Dermis microvascular lymphatic vessel endothelial cell (primary cell): Measurements from ENCODE around the gene DENND1B. TPM values are rescaled to one million over a fixed set of nuclear protein-coding genes. Genes with fewer than 3 reads are reported as not detected.
"Not testable (repeated sequence)": the region's sequence is repeated elsewhere in the genome, so short reads cannot be mapped to it uniquely, and the experiment has no call there.

Experiments
- DNase-seq, 2 donors: peaks; one replicate each; pipeline versions ENCODE4 v3.0.0 to v3.0.0-alpha.2; 2010; ENCODE audit warnings: low read depth in 2 of 2
- total RNA-seq: library from RNA; depleted of rRNA; stranded (reverse); fragments of >200 nt; gene quantifications from 2 replicates; pipeline ENCODE4 v1.2.1, GENCODE V29; 2014

DENND1B gene
- total RNA-seq, 1 donor from 2014 or later = 2.2 TPM

DNA sequence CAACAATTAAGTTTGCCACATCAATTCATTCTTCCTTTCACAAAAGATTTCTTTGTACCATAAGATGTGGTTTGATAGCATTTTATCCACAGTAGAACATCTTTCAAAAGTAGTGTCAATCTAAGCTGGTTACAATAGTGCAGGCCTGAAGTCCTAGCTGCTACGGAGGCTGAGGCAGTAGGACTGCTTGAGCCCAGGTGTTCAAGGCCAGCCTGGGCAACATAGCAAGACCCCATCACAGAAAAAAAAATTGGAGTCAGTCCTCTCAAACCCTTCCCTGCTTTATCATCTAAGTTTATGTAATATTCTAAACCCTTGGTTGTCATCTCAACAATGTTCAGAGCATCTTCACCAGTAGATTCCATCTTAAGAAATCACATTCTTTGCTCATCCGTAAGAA, 31.7 kb downstream of the DENND1B start:
- DNase-seq = no peak

DNA sequence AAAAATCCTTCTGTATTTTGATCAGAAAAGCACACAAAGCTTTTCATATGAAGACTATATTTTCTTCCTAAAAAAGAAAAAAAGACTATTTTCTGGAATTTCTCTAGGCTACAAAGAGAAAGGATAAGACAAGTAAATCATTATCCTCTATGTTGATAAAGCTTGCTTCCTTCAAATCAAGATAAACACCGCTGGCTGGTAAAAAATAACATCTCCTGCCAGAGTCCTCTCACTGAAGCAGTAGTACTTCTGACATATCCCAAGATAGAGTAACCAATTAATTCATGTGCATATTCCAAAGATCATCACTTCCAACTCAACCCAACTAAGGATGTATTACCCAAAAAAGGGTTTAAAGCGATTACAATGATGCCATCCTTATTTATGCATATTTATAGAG, 34.3 kb downstream of the DENND1B start:
- no peak for DNase-seq

DNA sequence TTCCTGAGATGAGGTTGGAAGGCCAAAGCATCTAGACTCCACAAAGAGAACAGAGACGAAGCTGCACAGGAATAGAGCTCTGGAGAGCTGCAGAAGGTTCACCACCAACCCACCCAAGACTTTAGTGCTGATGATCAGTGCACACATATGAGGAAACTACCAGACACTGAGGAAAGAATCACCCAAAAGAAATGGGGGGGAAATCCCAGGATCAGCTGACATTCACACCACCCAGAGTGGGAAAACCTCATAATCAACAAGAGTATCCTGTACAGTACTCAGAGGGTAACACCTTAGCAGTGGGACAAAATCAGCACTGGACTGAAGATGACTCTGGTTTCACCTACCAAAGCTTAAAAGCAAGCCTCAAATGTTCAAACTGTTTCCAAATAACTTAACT, 36.4 kb downstream of the DENND1B start:
- no peak for DNase-seq

DNA sequence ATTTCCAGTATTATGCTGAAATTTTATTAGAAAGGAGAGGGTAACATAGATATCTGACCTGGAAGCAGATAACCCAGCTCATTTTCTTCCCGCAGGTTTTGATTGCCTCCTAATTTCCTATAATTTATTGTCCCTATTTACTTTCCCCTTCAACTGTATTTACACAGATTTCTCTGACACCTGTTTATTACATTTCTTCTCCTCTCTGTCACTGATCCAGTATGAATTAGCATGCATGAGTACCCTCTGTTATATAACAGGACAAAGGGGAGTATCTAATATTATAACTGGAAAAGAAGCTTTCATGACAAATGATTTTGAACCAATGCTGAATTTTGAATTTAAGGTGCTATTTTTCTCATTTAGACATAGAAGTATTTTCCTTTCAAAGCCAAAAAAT, 37.4 kb downstream of the DENND1B start:
- DNase-seq = no peak

DNA sequence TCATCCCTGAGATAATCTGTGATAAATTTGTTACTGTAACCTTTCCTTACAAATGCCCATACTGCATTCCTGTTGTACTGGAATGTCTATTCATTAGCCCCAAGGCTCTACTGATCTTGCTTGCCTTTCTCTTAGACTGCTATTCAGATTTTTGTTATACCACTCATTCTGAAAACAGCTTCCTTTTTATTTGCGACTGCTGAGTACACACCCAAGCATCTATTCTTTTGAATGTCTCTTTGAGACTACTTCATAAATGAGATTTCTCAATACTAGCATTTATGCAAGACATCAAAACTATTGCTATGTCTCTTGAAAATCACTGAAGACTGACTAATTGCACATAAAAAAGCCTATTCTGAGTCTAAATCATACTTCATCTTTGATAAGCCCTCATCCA, 38.6 kb downstream of the DENND1B start:
- DNase-seq = no peak

DNA sequence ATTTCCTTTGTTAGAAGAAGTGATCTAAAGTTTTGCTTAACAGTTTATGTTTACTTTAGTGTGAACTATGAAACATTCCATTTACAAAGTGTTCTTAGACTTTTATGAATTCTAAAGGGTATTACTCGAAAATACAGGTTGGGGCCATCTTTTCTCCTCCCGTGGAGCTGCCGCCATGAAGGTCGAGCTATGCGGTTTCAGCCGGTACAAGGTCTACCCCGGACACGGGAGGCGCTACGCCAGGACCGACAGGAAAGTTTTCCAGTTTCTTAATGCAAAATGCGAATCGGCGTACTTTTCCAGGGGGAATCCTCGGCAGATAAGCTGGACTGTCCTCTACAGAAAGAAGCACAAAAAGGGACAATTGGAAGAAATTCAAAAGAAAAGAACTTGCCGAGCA, 39.8 kb downstream of the DENND1B start:
- DNase-seq = no peak

DNA sequence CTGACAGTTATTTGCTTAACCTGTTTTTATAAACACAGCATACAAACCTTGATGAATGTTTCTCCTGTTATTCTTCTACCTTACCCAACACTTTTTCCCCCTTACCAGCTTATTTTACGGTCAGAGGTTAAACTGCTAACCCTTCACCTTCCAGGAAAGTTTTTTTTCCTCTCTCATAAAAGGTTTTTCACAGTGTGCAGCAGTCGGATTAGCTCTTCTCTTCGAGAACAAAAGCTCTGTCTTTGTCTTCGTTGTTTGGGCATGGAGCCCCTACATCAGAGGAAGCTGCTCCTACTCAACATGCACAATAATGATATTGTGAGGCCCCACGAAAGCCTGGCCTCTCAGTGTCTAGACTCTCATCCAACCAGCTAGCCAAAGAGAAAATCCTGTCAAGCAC, 42.0 kb downstream of the DENND1B start:
- no peak for DNase-seq

DNA sequence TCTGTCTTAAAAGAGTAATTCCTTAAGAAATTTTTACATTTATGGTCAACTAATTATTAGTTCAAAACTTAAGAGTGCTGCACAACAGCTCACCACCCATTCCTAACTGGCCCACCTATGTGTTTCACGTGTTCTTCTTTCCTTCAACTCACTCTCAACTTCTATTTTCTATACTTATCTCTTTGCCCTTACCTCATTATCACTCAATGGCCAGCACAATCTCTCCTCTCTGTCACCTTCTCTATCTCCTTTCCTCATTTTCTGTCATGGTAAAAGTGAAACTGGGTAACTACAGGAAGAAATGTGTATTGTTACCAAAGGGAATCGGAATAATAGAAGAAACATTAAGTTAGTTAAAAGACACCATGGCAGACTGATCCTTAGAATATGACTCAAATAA, 43.1 kb downstream of the DENND1B start:
- DNase-seq = no peak

DNA sequence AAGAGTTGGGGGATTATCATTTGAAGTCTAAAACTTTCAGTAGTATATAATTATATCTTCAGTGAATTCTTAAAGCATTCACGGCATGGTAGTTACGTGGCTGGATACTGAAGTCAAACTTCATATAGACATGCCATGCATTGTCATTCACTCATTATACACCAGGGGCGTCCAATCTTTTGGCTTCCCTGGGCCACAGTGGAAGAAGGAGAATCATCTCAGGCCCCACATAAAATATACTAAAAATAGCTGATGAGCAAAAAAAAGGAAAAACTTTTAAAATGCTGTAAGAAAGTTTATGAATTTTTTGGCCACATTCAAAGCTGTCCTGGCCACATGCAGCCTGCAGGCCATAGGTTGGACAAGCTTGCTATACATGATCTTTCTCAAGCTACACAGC, 43.8 kb downstream of the DENND1B start:
- DNase-seq = no peak

DNA sequence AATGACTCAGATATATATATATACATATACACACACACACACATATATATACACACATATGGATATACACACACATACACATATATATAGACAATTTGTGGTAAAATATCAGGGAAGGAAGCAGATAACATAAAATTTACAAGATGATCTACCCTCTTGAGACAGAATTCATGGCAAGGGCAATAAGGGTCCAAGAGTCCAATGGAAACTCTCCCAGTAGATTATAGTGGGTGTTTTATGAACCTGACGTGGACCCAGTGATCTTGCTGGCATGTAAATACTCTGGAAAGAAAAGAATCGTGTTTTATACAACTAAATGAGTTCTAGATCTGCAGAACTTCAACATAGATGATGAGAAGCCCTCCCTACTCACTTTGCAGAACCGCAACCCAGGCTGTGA, 49.3 kb downstream of the DENND1B start:
- DNase-seq = no peak

DNA sequence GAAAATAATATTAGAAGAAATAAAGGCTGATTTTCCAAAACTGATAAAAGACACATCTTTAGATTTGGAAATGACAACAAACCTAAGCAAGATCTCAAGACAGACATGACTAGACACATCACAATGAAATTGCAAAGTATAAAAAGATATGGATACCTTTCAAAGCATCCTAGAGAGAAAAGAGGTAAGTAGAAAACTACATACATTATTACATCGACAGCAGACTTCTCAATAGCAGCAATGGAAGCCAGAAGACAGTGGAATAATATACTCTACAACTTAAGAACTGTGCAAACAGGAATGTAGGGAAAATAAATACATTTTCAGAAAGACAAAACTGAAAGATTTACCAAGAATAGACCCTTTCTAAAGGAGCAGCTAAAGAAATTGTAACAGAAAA, 50.2 kb downstream of the DENND1B start:
- DNase-seq = peak in 1 of 2 donors; percentile 20

DNA sequence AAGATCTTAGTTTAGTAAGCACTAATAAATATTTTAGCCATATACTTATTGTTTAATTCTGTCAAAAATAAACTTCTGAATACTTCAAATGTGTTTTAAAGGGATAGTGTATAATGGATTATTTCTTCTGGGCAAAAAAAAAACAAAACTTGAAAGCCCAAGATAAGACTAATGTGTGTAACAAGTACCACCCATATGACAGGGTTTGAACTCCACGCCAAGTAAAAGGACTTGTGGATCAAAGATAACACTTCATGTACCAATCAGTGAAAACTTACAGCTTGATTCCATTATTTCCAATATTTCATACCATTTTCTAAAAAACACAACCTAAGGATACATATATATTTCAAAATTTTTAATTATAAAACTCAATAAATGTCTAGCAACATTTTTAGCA, 59.5 kb downstream of the DENND1B start:
- no peak for DNase-seq

DNA sequence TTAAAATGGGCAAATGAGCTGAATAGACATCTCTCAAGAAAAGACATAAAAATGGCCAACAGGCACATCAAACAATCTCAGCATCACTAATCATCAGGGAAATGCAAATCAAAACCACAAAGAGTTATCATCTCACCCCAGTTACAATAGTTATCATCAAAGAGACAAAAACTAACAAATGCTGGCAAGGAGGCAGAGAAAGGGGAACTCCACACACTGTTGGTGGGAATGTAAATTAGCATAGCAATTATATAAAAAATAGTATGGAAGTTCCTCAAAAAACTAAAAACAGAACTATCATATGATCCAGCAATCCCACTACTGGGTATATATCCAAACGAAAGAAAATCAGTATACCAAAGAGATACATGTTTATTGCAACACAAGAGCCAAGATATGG, 68.7 kb downstream of the DENND1B start:
- DNase-seq = no peak

DNA sequence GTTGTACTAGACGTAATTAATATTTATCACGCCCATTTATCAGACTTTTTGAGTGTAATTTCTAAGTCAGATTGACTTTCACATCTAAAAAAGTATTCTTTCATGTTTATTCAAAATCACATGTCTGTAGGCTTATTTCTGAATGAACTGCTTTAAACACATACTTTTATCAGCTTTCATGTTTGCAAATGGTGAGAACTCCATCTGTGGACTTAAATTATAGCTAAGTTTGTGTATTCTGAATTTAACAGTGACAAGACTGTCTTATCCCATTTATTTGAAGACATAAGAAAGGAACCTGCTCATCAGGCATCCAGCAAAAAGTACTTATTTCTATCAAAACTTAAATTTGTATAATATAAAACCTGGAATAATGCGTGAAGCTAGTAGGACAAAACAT, 69.3 kb downstream of the DENND1B start:
- DNase-seq = no peak

DNA sequence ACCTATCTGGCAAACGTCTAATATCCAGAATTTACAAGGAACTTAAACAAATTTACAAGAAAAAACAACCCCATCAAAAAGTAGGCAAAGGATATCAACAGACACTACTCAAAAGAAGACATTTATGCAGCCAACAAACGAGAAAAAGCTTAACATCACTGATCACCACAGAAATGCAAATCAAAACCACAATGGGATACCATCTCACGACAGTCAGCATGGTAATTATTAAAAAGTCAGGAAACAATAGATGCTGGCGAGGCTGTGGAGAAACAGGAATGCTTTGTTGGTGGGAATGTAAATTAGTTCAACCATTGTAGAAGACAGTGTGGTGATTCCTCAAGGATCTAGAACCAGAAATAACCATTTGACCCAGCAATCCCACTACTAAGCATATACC, 74.6 kb downstream of the DENND1B start:
- not testable (repeated sequence) for DNase-seq

DNA sequence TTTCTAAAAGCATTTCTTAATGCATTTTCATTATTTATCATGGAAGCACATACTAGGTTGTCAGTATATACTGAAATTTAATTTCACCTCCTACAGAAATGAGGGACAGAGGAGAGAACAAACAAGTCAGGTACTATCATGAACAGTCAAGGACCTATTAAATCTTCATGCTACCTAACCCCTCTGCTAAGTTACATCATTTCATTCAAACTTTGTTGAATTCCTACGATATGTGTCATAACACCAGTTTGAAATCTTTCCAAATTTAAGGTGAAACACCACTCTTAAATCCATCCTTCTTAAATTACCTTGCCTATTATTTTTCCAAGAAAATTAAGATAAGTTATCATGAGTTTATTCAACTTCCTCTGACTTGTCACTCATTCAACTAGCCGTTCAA, 78.9 kb downstream of the DENND1B start:
- no peak for DNase-seq

DNA sequence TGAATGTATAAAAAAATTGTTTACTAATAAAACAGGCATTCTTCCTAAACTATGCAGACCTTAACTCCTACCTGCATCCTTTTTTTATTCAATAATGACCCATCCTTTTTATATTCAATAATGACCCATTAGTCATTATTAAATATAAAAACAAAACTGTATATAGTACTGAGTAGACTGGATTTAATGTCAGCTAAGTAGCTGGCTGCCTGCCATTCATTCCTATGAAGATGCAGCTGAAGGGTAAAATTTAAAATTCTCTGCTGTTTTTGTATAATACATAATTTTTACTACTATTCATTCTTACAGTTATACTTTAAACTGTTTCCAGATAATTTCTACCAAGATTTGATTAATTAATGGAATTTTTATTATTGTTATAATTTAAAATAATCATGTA, 79.3 kb downstream of the DENND1B start:
- DNase-seq = no peak

DNA sequence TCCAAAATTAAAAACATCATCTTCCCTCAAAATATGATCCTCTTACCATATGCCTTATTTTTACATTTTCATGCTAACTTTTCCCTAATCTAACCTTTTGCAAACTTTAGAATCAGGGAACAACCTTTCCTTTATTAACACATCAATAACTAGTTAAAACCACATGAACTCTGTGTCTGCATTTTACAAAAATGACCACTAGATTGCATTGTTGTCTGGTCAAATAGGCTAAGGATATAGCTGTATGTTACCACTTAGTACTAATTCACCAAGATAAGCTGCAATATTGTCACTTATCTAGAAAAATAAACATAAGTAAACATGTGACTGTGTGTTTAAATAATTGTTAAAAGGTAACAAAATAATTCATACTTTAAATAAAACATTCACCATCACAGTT, 82.3 kb downstream of the DENND1B start:
- peak in 1 of 2 donors; percentile 4 for DNase-seq

DNA sequence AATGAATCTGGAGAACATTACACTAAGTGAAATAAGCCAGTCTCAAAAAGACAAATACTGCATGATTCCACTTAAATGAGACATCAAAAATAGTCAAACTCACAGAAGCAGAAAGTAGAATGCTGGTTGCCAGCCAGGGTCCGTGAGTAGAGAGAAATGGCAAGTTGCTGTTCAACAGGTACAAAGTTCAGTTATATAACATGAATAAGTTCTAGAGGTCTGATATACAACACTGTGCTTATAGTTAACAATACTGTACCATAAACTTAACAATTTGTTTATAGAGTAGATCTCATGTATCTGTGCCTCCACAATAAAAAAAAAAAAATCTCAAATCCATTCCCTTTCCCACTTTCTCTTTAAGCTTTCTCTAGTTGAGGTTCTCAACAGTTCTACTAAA, 83.5 kb downstream of the DENND1B start:
- DNase-seq = no peak

DNA sequence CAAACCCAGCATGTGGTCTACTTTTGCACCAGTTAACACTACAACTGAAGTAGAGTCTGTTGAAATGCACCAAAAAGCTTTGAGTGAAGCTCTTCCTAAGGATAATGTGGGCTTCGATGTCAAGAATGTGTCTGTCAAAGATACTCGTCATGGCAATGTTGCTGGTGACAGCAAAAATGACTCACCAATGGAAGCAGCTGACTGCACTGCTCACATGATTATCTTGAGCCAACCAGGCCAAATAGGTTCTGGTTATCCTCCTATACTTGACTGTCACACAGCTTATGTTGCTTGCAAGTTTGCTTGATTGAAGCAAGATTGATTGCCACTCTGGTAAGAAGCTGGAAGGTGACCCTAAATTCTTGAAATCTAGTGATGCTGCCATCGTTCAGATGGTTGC, 85.2 kb downstream of the DENND1B start:
- no peak for DNase-seq

DNA sequence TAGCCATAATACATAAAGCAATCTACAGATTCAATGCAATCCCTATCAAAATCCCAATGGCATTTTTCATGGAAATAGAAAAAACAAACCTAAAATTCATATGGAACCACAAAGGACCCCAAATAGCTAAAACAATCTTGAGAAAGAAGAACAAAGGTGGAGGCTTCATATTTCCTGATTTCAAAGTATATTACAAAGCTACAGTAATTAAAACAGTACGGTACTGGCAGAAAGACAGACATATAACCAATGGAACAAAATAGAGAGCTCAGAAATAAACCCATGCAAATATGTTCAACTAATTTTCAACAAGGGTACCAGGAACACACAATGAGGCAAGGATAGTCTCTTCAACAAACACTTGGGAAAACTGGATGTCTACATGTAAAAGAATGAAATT, 87.0 kb downstream of the DENND1B start:
- no peak for DNase-seq

DNA sequence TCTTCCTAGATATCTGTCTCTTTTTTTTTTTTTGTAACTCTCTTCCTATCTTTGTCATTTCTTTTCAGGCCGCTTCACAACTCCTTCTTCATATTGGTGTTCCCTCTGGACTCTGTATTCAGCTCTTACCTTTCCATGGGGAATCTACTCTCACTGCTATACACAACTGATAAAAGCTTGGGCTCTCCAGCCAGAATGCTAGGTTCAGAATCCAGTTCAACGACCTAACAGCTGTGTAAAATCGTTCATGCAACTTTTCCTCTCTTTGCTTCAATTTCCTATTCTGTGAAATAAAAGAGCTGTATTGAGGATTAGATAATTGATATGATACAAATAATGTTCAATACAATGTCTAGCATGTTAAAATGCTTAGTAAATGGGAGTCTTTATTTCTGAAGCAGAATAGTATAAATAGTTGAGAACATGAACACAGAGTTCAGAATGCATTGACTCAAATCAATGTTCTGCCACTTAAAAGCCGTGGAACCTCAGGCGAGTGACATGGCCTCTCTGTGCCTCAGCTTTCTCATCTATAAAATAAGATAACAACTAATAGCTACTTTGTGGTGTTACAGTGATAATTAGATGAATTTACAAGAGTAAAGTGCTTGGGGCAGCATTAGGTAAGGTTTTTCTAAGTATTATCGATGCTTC, 88.5 kb downstream of the DENND1B start:
- no peak for DNase-seq

DNA sequence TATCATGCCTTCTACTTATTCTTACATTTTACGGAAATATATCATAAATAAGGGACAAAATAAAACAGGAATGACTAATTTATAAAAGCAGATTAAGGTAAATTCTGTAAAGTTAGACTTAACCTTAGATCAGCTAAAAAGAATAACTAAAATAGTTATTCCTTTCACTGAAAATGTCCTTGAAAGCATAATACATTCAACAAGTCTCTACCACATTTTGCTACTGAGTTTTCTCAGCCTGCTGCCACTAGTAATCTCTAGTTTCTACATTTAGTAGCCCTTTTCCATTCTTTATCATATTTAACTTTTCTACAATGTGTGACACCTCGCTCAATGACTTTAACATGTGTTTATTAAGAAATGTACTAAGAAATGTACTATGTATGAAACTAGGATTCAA, 89.0 kb downstream of the DENND1B start:
- DNase-seq = no peak

DNA sequence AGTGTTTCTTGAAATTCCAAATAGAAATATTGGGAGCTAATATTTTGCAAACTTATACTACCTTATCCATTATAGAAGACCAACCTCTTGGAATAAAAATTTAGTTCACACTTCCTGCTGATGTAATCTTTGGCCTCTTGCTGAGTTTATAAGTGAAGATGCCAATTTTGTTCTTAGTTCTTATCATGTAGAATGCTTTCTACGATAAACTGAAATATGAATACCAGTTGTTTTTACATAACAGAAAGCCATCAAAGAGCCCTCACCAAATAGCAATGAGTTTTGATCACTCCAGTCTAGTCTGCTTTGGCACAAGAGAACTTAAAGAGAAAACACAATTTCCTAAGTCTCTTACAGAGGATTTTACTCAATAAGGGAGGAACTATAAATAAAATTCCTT, 89.5 kb downstream of the DENND1B start:
- DNase-seq = no peak
